HTR-8/SVneo (cell line): ENCODE data around the gene SLC30A2.

ENCODE experiments used
- DNase-seq: peaks from one replicate; pipeline ENCODE4 v3.0.0; 2011; ENCODE audit warnings: low spot score, mixed read lengths; ENCODE audit not compliant: insufficient read length
- FAIRE-seq: peaks from 2 replicates; lab custom pipeline; 2011; peaks lifted over from hg19 to GRCh38; lab: Jason Lieb, UNC

SLC30A2 gene

DNA sequence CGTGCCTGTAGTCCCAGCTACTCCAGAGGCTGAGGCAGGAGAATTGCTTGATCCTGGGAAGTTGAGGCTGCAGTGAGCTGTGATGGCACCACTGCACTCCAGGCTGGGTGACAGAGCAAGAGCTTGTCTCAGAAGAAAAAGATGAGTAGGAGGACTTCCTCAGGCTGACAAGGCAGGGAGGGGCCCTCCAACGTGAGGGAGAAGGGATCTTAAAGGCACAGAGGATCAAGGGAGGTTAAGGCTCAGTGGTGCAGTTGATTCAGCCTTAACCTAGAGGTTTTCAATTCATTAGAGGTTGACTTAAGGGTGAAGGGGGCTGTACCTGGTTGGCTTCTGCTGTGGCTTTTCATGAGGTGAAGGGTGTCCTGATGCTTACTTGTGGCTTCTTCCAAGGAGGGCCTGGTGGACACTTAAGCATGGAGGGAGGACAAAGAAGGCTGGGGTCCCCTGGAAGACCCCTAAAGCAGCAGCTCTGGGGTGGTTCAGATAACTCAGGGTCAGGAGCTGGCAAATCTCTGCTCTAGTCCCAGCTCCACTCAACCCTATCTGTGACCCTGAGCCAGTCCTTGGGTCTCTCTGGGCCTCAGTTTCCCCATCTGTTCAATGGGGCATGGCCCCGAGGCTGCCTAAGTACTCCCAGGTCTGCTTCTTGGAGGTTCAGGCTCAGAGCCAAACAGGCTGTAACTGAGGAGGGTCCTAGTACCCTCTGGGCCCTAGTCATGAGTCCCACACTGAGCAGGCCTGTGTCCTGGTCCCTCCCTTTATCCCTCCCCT, 18.0 kb downstream of the SLC30A2 start:
- no peak for DNase-seq
- FAIRE-seq = no peak

DNA sequence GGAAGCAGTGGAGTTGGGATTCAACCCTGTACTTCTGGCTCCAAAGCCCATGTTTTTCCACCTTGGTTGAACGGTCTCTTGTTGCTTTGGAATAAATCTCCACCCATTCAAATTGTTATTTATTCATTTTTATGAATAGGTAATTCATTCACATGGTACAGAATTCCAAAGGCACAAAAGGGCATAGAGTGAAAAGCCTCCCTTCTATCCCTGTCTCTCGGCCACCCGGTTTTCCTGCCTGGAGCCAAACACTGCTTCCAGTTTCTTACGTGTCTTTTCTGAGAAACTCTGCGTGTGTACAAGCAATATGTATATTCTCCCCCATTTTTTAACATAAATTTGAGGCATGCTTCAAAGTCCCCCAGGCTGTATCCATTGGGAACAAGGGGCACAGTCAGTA, 20.4 kb downstream of the SLC30A2 start:
- FAIRE-seq (no peak), DNase-seq (no peak)

DNA sequence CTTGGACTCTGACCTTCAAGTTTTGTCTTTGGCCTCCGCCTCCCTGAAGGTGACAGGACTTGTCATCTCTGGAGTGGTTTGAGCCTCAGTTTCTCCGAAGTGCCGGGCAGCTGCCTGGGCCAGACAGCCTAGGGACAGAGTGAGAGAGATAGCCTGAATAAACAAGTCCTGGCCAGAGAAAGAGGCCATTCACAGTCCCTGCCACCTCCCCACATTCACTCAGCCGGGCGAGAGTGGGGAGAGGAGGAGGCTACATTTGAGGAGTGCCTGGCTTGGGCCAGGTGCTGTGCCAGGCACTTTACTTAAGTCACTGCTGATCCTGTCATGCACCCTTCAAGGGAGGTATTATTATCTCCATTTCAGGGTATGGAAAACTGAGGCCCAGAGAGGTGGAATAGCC, 20.9 kb downstream of the SLC30A2 start:
- DNase-seq = no peak

DNA sequence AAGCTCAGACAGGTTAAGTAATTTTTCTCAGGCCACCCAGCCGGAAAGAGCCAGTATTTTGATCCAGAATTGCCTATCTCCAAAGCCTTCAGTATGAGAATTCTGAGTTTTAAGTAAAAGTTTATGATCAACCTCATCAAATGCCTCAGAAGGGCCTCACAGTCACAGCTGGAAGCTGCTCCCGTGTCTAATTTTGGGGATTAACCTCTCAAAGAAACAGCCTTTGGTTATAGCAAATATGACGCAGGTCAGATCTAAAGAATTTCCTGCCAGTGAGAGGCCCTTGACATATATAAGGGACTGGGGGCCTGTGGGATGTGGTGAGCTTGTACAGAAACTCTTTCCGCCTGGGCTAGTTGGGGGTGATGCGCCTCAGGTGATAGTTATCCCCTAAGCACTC, 22.1 kb downstream of the SLC30A2 start:
- FAIRE-seq (no peak), DNase-seq (no peak)

More for the DNA sequence above, 20.9 kb downstream of the SLC30A2 start:
- no peak for FAIRE-seq

DNA sequence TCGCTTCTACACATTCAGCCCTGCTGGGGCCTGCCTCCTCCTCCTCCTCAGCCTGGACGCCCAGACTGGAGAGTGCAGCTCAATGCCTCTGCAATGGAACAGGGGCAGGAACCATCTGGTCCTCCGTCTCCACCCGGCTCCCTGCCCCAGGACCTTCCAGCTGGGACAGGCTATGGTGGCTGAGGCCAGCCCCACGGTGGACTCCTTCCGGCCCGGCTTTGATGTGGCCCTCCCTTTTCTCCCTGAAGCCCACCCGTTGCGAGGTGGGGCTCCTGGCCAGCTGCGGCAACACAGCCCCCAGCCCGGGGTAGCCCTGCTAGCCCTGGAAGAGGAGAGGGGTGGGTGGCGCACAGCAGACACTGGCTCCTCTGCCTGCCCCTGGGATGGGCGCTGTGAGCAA, 22.9 kb downstream of the SLC30A2 start:
- DNase-seq (no peak), FAIRE-seq (no peak)

DNA sequence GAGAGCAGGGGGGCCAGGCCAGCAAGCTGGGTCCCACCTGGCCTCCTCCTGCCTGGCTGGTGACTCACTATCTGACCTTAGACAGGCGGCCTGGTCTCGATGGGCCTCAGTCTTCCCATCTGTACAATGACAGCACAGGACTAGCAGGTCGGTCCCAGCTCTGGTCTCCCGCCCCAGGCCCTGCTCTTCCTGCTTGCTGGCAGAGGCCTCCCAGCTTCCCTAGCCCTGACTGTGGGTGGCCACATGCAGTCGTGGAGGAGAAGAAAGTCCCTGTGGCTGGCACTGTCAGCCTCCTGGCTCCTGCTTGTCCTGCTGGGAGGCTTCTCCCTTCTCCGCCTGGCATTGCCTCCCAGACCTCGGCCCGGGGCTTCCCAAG, 23.5 kb downstream of the SLC30A2 start:
- DNase-seq (no peak), FAIRE-seq (no peak)

DNA sequence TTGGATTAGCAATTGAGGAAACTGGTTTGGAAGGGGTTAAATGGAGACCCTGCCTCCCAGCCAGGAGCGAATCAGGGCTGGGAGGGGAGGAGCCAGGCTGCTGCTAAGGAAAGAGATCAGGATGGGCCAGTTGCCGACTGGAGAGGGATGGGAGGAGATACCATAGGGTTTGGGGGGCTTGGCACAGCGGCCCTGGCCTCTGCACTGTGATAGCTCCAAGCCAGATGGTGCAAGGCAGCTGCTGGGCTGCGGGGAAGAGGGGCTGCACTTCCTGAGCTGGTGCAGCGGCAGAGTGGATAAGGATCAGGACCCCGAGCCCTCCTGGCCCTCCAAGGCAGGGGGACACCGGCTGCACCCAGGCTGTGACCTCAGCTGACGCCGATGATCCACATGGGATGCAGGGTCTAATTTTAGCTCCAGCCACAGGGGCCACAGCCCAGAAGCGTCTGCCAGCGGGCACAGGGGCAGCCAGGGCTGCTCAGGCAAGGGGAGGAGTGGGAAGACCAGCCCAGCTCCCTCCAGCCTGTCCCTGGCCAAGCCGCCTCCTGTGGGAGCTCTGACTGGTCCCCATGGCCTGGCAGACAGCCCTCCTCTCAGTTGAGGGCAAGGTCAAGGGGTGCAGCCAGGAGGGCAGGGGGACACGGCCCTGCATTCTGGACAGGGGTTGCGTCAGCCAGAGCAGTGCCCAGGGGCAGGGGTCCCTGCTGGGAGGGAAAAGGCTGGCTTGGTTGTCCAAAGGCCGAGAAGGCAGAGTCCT, 24.1 kb downstream of the SLC30A2 start, which contains the start of gene EXTL1:
EXTL1 (plus strand) TSS at position 129 of the 757 bp plus-strand sequence. CDS start 872 bp downstream, outside the sequence.
- FAIRE-seq (no peak), DNase-seq (no peak)

DNA sequence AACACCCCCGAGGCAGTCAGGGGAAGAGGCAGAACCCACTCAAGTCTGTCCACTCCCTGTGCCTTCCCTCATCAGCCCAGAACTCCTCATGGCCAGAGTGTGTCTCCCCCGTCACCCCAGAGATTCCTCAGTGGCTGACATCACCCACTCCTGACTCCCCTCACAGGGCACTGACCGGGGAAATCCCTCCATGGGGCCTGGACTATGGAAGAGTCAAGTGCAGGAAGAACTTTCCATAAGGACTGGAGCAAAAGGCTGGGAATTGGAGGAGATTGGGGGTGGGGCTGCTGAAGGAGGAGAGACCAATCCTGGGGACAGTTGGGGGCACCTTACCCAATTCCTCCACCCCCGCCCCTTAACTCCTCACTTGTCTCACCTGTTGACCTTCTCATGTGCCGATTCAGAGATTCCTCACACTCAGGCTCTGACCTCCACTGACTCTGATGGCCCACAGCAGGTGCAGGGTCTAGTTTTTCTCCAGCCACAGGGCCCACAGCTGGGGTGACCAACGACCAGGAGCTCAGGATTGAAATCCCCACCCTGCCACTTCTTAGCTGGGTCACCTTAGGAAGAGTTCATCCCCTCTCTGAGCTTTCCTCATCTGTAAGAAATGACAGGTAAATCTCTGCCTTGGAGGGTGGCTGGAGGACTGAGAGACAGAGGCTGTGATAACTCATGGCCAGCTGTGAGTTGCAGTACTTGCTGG, 24.8 kb downstream of the SLC30A2 start:
- no peak for FAIRE-seq
- DNase-seq = no peak

DNA sequence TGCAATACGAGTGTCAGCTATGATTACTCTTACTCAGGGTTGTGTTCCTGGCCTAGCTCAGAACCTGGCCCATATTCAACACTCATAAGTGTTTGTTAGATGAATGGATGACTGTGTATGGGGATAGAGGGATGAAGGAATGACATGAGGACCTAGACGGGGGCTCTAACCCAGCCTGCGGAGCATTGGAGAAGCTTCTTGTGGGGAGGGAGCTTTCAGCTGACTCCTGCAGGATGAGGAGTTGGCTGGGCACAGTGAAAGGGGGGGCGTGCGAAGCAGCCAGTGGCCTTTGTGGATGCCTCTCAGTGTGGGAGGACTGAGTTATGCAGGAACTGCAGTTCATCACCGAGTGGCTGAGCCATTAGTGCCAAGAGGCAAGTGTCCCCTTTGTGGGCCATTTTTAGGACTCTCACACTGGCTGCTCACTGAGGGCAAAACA, 25.6 kb downstream of the SLC30A2 start:
- no peak for DNase-seq
- FAIRE-seq = peak; percentile 63

DNA sequence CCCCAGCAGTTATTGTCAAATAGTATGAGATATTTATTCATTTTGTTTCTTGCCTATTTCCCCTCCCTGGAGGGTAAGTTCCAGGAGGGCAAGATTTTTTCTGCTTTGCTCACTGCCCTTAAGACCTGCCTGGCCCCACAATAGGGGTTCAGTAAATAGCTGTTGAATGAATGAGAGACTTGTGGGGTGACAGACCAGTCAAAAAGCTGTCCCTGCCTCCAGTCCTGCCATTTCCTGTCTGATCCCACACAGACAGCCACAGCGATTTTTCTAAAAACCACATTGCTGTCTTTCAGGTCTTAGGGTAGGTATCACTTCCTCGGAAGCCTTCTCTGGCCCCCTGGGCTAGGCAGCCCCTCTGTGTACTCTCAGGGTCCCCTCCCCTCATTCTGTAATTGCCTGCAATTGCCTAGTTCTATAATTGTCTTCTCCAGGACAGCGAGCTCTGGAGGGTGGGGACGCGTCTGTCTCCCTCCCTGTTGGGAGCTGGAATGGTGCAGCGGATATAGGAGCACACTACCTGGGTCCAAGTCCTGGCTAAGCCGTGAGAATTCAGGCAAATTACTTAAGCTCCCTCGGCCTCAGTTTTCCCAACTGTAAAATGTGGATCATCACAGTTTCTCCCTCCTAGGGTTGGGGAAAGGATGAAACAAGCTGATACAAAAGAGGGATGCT, 26.1 kb downstream of the SLC30A2 start:
- no peak for FAIRE-seq
- no peak for DNase-seq

DNA sequence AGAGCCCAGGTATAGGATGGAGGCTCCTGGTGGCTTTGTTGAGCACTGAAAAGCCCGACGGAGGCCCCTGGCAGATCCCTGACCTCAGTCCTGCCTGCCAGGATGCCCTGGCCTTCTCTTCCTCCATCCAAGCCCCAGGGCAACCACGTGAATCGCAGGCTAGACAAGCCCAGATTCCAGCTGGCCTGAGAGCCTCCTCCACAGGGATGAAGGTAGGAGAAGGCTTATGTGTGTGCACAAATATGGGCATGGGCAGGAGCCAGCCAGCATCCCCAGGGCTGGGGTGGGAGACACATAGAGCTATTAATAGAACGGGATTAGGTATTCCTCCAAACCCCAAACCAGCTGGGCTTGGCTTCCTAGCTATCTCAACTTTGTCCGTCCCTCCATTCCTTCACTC, 28.3 kb downstream of the SLC30A2 start:
- FAIRE-seq = no peak

DNA sequence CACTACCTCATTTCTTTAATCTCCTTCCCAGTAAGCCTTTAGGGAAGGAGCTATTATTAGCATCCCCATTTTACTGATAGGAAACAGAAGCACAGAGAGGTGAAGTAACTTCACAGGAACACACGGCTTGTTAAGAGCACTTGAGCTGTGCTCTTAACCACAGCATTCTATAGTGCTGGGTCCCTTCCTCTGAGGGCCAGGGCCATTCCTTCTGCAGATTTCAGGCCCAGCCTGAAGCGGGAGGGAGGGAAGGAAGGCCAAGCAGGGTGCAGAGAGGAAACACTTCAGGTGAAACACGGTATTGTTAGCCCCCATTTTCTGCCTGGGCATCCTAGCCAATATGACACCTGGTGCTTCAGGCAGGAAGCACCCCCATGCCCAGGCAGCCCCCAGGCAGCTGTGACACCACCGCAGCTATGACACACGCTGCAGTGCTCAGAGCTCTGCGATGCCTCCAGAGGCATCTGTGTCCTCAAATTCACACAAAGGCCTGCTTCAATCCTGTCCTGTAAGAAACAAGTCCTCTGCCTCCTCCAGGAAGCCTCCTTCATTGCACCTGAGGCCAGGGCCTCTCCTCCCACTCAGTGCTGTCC, 28.9 kb downstream of the SLC30A2 start:
- no peak for DNase-seq
- FAIRE-seq = no peak

More for the DNA sequence above, 28.3 kb downstream of the SLC30A2 start:
- no peak for DNase-seq

DNA sequence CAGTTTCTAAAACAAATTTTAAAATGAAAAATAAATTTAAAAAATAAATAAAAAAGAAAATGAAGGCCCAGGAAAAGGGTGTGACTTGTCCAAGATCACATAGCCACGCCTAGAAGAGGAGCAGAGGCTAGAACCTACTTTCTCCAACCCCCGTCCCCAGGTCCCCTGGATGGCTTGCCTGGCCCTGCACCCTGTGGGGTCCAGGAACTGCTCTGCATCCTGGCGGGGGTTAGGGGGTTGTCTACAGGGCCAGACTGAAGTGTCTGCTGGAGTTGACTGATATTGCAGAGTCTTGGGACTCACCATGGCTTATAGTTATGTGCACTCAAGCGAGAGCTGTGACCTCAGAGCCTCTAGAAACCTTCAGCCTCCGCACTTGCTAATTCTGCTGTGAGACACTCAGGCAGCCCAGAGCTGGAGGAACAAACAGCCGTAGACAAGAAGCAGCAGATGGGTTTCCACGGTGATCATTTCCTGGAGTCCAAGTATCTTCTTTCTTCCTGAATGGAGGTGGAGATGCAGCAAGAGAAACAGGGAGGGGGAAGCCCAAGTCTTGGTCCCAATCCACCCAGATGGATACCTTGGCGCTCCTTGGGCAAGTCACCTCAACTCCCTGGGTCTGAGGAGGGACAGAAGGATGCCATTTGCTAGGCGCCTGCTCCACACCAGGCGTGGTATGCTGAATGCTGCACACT, 29.5 kb downstream of the SLC30A2 start:
- FAIRE-seq (no peak), DNase-seq (no peak)

DNA sequence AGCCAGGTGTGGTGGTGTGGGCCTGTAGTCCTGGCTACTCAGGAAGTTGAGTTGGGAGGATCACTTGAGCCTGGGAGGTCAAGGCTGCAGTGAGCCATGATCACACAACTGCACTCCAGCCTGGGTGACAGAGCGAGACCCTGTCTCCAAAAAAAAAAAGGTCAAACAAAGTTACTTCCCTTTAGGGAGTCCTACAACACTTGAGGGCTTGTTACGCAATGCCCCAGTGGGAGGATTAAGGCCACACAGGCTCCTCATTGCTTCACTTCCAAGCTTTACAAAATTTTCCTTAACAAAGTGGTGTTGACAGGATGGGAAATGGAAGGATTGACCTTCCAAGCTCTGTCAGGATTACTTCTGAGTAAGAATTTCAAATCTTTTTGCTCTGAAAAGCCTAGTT, 30.6 kb downstream of the SLC30A2 start:
- FAIRE-seq (no peak), DNase-seq (no peak)

DNA sequence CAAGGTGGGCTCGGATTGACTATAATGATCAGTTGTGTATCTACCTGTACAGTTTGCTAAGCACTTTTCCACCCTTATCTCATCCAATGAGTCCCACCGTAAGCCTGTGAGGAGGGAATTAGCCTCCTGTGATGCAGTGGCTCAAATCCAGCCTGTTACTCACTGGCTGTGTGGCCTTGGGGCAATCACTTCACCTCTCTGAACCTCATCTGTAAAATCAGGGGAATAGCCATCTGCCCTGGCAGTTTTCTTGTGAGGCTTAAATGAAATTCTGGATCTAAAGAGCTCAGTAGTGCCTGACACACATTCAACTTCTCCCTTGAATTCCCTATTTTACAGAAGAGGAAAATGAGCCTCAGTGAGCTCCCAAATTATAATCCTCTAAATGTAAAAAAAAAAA, 31.7 kb downstream of the SLC30A2 start:
- DNase-seq = no peak
- FAIRE-seq = no peak

DNA sequence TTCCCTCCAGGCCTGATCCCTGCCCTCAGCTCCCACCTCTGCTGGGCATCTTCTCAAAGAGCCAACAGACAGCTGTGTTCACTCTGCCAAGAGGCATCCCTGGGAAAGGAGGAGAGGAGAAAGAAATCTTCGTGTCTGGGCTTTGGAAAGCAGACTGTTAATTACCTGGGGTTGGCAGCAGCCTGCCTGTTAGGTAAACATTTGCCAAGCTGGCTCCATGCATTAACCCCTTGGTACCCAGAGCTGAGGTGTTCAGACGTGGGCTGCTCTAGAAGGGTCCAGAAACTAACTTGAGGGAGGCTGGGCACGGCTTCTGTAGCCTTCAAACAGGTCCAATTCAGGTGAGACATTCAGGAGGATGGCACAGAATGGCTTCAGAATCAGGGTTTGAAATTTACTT, 33.1 kb downstream of the SLC30A2 start:
- no peak for DNase-seq
- no peak for FAIRE-seq

DNA sequence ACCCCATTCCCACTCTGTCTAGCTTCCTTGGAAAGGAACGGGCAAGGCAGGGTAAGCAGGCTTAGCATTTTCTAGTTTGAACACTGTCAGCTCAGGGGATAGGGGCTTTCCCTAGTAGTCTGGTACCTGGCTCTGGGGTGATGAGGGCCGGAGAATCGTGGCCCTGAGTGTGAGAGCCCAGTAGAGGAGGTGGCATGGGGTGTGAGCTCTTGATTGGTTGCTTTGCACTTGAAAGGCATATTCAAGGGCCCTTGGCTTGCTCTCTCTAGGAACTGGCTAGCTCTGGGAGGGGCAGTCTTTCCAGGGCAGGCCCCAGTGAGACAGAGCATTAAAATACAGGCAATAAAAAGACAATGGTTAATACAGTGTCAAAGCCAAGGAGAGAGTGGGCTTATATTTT, 35.1 kb downstream of the SLC30A2 start:
- no peak for FAIRE-seq
- DNase-seq = no peak

DNA sequence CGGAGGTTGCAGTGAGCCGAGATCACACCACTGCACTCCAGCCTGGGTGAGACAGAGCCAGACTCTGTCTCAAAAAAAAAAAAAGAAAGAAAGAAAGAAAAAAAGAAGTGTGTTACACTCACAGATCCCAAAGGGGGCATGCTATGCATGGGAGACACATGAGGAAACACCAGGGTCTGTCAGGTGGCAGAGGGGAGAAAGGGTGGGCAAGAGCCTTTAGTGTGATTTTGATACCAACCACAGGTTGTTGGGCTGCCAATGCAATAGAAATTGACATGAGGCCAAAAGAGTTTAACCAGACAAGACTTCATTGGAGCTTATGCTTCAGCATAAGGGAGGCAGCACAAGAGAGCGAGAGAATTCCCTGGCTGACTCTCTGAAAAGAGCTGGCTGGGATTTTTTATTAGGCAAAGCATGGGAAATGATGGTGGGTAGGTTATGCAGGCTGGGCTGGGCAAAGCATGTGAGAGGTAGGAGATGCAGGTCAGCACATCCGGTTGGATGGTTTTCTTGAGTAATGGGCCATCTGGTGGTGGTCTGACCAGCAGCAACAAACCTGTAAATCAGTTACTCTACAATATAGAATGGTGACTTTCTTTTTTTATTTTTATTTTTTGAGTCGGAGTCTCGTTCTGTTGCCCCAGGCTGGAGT, 36.0 kb downstream of the SLC30A2 start:
- FAIRE-seq (no peak), DNase-seq (no peak)

DNA sequence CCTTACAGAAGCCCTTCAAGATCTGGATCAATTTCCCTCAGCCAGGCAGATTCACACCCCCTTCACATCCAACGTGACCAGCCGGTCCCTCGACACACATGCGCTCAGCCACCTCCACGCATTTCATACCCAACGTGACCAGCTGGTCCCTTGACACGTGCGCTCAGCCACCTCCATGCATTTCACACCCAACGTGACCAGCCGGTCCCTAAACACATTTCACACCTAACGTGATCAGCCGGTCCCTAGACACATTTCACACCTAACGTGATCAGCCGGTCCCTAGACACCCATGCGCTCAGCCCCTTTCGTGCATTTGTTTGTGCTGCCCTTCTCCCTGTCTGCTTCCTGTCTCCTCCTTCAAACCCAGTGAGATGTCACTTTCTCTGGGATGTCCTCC, 39.2 kb downstream of the SLC30A2 start:
- DNase-seq = no peak
- FAIRE-seq = no peak
